ENCODE results near the gene SPON2.

The SPON2 gene

DNA sequence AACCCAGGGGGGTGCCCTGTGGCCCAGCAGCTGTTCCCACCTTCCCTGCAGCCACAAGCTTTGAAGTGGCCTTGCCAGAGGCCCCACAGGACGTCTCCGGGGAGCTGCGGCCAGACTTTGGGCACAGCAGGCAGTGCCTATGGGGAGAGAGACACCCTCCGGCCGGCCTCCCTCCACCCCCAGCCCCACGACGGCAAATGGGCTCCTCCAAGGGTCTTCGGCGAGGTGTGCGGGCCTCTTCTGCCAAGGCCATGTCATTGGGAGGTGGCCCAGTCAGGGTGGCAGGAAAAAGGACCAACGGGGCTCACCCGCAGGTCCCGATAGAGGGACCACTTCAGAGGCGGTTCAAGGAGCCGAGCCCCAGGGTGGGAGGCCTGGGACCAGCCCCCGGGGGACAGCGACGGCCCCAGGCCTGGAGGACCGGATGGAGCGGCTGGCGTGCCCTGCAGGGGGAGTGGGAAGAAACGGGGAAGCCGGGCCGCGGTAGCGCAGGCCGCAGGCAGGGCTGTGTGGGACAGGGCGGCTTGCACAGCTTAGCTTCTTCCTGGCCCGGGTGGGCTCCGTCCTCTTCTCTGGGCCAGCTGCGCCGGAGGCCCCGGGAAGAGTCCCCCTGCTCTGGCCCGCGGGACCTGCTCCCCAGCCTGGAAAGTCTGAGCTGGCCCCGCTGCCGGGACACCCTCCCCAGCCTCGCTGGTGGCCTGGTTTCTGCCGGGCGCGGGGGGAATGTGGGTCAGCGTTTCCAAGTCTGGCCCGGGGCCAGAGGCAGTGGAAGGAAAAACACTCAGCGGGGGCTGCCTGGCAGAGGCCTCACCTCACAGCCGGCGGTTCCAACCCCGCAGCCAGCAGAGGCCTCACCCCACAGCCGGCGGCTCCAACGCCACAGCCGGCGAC lies 21.9 kb upstream of the SPON2 start:
- H3K27me3 ChIP-seq (ENCODE audit: insufficient read depth, low read length, poor library complexity): no peaks in the 10 kb centered on the region
- peak overlapping the region; percentile 58; the same call in 1 of the 2 replicates for H3K27ac ChIP-seq (ENCODE audit: low read length)
- no peak overlapping the region for H3K9ac ChIP-seq (ENCODE audit: low read depth, low read length)
- DNase-seq (peak; percentile 5), ATAC-seq (ENCODE audit: insufficient read depth, low read depth) (no peak)
- H3K4me3 ChIP-seq (ENCODE audit: low read depth in 1 of 2, low read length in 2 of 2): no peak overlapping the region
- H3K4me2 ChIP-seq (ENCODE audit: insufficient read depth, low read length): no peak overlapping the region
- peaks cover 25% of the 10 kb centered on the region for H3K36me3 ChIP-seq (ENCODE audit: insufficient read depth, low read length)
- no peaks in the 10 kb centered on the region for H3K9me3 ChIP-seq (ENCODE audit: insufficient read depth, low read length, severe bottlenecking)
- H2AFZ ChIP-seq (ENCODE audit: low read depth, low read length): no peak overlapping the region
- H3K79me2 ChIP-seq (ENCODE audit: insufficient read depth, low read length): peaks cover 17% of the 10 kb centered on the region; the same call in 1 of the 2 replicates
- H3K4me1 ChIP-seq (ENCODE audit: insufficient read depth, low read length): 0 out of 2 replicates have a peak, but pooled peaks cover 10% of the 10 kb centered on the region
- no peaks in the 10 kb centered on the region for H4K20me1 ChIP-seq (ENCODE audit: insufficient read depth, low read length)
- TF ChIP-seq, protein P1, sequence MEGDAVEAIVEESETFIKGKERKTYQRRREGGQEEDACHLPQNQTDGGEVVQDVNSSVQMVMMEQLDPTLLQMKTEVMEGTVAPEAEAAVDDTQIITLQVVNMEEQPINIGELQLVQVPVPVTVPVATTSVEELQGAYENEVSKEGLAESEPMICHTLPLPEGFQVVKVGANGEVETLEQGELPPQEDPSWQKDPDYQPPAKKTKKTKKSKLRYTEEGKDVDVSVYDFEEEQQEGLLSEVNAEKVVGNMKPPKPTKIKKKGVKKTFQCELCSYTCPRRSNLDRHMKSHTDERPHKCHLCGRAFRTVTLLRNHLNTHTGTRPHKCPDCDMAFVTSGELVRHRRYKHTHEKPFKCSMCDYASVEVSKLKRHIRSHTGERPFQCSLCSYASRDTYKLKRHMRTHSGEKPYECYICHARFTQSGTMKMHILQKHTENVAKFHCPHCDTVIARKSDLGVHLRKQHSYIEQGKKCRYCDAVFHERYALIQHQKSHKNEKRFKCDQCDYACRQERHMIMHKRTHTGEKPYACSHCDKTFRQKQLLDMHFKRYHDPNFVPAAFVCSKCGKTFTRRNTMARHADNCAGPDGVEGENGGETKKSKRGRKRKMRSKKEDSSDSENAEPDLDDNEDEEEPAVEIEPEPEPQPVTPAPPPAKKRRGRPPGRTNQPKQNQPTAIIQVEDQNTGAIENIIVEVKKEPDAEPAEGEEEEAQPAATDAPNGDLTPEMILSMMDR (IDR thresholded peaks at IDR 0.05; ENCODE audit: borderline replicate concordance, extremely low read depth, low read length, poor library complexity, severe bottlenecking): no peak
- TF ChIP-seq EZH2 (IDR thresholded peaks at IDR 0.05; ENCODE audit: borderline replicate concordance, low read depth, low read length, severe bottlenecking): no peak

DNA sequence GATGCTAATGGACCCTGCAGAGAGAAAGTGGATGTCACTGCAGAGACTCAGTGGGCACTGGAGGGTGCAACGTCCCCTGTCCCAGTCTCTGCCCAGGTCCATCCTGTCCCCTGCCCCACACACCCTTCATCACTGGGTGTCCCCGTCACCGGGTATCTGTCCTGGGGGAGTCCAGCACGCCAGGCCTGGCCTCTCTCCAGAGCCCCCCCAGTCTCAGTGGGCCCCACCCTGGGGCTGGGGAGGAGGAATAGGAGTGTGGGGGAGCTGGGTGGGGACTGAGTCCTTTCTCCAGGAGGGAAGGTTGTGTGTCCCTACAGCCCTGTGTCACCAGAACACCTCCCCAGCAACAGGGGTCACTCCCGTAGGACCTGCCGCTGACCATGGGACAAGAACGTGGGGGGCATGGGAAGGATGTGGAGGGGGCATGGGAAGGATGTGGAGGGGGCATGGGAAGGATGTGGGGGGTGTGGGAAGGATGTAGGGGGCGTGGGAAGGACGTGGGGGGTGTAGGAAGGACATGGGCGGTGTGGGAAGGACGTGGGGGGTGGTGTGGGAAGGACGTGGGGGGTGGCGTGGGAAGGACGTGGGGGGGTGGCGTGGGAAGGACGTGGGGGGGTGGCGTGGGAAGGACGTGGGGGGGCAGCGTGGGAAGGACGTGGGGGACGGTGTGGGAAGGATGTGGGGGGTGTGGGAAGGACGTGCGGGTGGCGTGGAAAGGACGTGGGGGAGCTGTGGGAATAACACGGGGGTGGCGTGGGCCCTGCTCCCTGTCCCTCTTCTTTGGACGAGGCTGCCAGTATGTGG lies 21.0 kb upstream of the SPON2 start:
- Histone ChIP-seq H3K4me3 (ENCODE audit: low read depth in 1 of 2, low read length in 2 of 2) (no peak overlapping the region), H2AFZ (ENCODE audit: low read depth, low read length) (no peak overlapping the region), H3K36me3 (ENCODE audit: insufficient read depth, low read length) (peaks cover 22% of the 10 kb centered on the region), H3K9ac (ENCODE audit: low read depth, low read length) (no peak overlapping the region), H3K4me2 (ENCODE audit: insufficient read depth, low read length) (no peak overlapping the region), H4K20me1 (ENCODE audit: insufficient read depth, low read length) (no peaks in the 10 kb centered on the region), H3K27ac (ENCODE audit: low read length) (peak overlapping the region; percentile 58), H3K4me1 (ENCODE audit: insufficient read depth, low read length) (0 out of 2 replicates have a peak, but pooled peaks cover 5% of the 10 kb centered on the region), H3K9me3 (ENCODE audit: insufficient read depth, low read length, severe bottlenecking) (no peaks in the 10 kb centered on the region), H3K27me3 (ENCODE audit: insufficient read depth, low read length, poor library complexity) (no peaks in the 10 kb centered on the region), H3K79me2 (ENCODE audit: insufficient read depth, low read length) (peaks cover 12% of the 10 kb centered on the region; the same call in 1 of the 2 replicates)
- DNase-seq (peak; percentile 3), ATAC-seq (ENCODE audit: insufficient read depth, low read depth) (no peak; the same call in 2 of the 3 replicates)
- no peak for TF ChIP-seq EZH2 (IDR thresholded peaks at IDR 0.05; ENCODE audit: borderline replicate concordance, low read depth, low read length, severe bottlenecking)
- TF ChIP-seq, protein P1 (IDR thresholded peaks at IDR 0.05; ENCODE audit: borderline replicate concordance, extremely low read depth, low read length, poor library complexity, severe bottlenecking): no peak

DNA sequence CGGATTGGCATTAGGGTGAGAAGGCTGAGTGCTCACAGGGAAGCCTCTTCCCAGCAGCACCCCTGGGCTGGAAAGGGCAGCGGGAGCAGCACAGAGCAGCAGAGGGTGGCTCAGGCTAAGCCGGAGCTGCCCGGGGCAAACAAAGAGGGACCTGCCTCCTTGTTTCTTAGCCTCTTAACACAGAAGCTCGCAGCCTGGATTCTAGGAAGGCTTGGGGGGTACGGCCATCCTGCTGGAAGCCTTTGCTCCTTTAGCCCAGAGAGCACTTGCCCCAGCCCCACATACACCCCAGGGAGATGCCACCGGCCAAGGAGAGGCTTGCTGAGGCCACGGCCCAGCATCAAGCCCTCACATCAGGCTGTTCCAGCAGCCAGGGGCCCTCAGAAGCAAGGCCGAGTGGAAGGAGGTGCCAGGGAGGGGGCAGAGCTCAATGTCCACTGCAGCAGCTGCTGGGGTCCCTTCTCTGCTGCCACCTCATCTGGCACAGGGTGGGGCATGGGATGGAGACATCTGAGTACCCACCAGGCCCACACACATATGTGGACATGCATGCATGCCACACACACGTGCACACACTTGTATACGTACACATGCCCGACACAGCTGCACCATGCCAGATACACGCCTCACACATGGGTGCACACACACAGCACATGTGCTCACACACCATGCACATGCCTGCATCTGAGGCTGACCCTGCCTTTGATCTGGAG lies 20.3 kb upstream of the SPON2 start:
- TF ChIP-seq, protein P1 (IDR thresholded peaks at IDR 0.05; ENCODE audit: borderline replicate concordance, extremely low read depth, low read length, poor library complexity, severe bottlenecking): no peak
- no peak for TF ChIP-seq EZH2 (IDR thresholded peaks at IDR 0.05; ENCODE audit: borderline replicate concordance, low read depth, low read length, severe bottlenecking)
- H4K20me1 ChIP-seq (ENCODE audit: insufficient read depth, low read length): no peaks in the 10 kb centered on the region
- H3K27ac ChIP-seq (ENCODE audit: low read length): peak overlapping the region; percentile 12; the same call in 1 of the 2 replicates
- H3K36me3 ChIP-seq (ENCODE audit: insufficient read depth, low read length): peaks cover 17% of the 10 kb centered on the region
- ATAC-seq (ENCODE audit: insufficient read depth, low read depth) (no peak; the same call in 2 of the 3 replicates), DNase-seq (peak; percentile 3)
- no peaks in the 10 kb centered on the region for H3K4me1 ChIP-seq (ENCODE audit: insufficient read depth, low read length)
- H3K27me3 ChIP-seq (ENCODE audit: insufficient read depth, low read length, poor library complexity): no peaks in the 10 kb centered on the region
- no peak overlapping the region for H3K4me3 ChIP-seq (ENCODE audit: low read depth in 1 of 2, low read length in 2 of 2)
- H2AFZ ChIP-seq (ENCODE audit: low read depth, low read length): no peak overlapping the region
- H3K9ac ChIP-seq (ENCODE audit: low read depth, low read length): no peak overlapping the region
- H3K9me3 ChIP-seq (ENCODE audit: insufficient read depth, low read length, severe bottlenecking): no peaks in the 10 kb centered on the region
- H3K4me2 ChIP-seq (ENCODE audit: insufficient read depth, low read length): no peak overlapping the region
- H3K79me2 ChIP-seq (ENCODE audit: insufficient read depth, low read length): peaks cover 8% of the 10 kb centered on the region; the same call in 1 of the 2 replicates

Measured in DND-41 (cell line).